ENCODE measurements around the gene AQP3.
"Not testable (repeated sequence)": the region's sequence is repeated elsewhere in the genome, so short reads cannot be mapped to it uniquely, and the experiment has no call there.

Gene AQP3

GRCh38 chr9:33446946-33447798 is at the start of gene AQP3:
TSS of gene AQP3 (minus strand) at chr9:33447593. CDS start at chr9:33447530, 63 bp downstream.
- no peak for DNase-seq

- DNase-seq: not testable (repeated sequence)
Measured at GRCh38 chr9:33493819-33494218, 46.4 kb upstream of the AQP3 start.

- no peak for DNase-seq
Measured at GRCh38 chr9:33489066-33489465, 41.7 kb upstream of the AQP3 start.

GRCh38 chr9:33485312-33485711 is 37.9 kb upstream of the AQP3 start:
- DNase-seq: not testable (repeated sequence)

GRCh38 chr9:33480976-33481375 is 33.6 kb upstream of the AQP3 start:
- DNase-seq: no peak

- DNase-seq: no peak
Measured at GRCh38 chr9:33480106-33480505, 32.7 kb upstream of the AQP3 start.

- no peak for DNase-seq
Measured at GRCh38 chr9:33476503-33476902, 29.1 kb upstream of the AQP3 start.

- DNase-seq: no peak
Measured at GRCh38 chr9:33475357-33475756, 28.0 kb upstream of the AQP3 start.

GRCh38 chr9:33473643-33474352 is 26.4 kb upstream of the AQP3 start, which contains the start of gene NOL6:
TSS of gene NOL6 (minus strand) at chr9:33473924. CDS start at chr9:33473842, 82 bp downstream.
- peak; percentile 98 for DNase-seq

GRCh38 chr9:33472881-33473615 is 25.7 kb upstream of the AQP3 start:
- no peak for DNase-seq

GRCh38 chr9:33472171-33472880 is 24.9 kb upstream of the AQP3 start:
- no peak for DNase-seq

- DNase-seq: no peak
Measured at GRCh38 chr9:33471361-33471760, 24.0 kb upstream of the AQP3 start.

- no peak for DNase-seq
Measured at GRCh38 chr9:33469891-33470290, 22.5 kb upstream of the AQP3 start.

GRCh38 chr9:33468797-33469621 is 21.6 kb upstream of the AQP3 start:
- DNase-seq: no peak

GRCh38 chr9:33468215-33468730 is 20.9 kb upstream of the AQP3 start:
- no peak for DNase-seq

- no peak for DNase-seq
Measured at GRCh38 chr9:33467526-33467925, 20.1 kb upstream of the AQP3 start.

- DNase-seq: no peak
Measured at GRCh38 chr9:33466565-33467495, 19.4 kb upstream of the AQP3 start.

GRCh38 chr9:33465596-33466564 is 18.5 kb upstream of the AQP3 start:
- DNase-seq: no peak

GRCh38 chr9:33465096-33465495 is 17.7 kb upstream of the AQP3 start:
- no peak for DNase-seq

Measured in NCI-H1436 treated with DMSO at 0.1 percent for 48 hours (cell line).